Ishikawa (cell line): ENCODE data around the gene WDR6.

Experiments used
- CEBPB ChIP-seq: IDR thresholded peaks from 2 replicates; pipeline ENCODE4 v1.6.1; 2012
- CREB1 ChIP-seq: IDR thresholded peaks from 2 replicates; pipeline ENCODE4 v1.6.1; 2012; ENCODE audit warnings: low read depth
- EGR1 ChIP-seq: IDR thresholded peaks from 2 replicates; pipeline ENCODE4 v1.6.1; 2012
- EP300 ChIP-seq: IDR thresholded peaks from 2 replicates; pipeline ENCODE4 v1.6.1; 2012; ENCODE audit warnings: borderline replicate concordance
- FOXM1 ChIP-seq: IDR thresholded peaks from 2 replicates; pipeline ENCODE4 v1.6.1; 2012; ENCODE audit warnings: low read depth, borderline replicate concordance
- MAX ChIP-seq: IDR thresholded peaks from 2 replicates; pipeline ENCODE4 v1.6.1; 2012
- NFIC ChIP-seq: IDR thresholded peaks from 2 replicates; pipeline ENCODE4 v1.6.1; 2012
- RAD21 ChIP-seq: IDR thresholded peaks from 2 replicates; pipeline ENCODE4 v1.6.1; 2012; ENCODE audit warnings: low read depth
- REST ChIP-seq: IDR thresholded peaks from 2 replicates; pipeline ENCODE4 v1.6.1; 2012; ENCODE audit warnings: low read depth, mild to moderate bottlenecking
- TAF1 ChIP-seq: IDR thresholded peaks from 2 replicates; pipeline ENCODE4 v1.6.1; 2012; ENCODE audit warnings: low read depth, mild to moderate bottlenecking
- TCF12 ChIP-seq: IDR thresholded peaks from 2 replicates; pipeline ENCODE4 v1.6.1; 2012; ENCODE audit warnings: low read depth
- TEAD4 ChIP-seq: IDR thresholded peaks from 2 replicates; pipeline ENCODE4 v1.6.1; 2012
- USF1 ChIP-seq: IDR thresholded peaks from 2 replicates; pipeline ENCODE4 v1.6.1; 2012
- YY1 ChIP-seq: IDR thresholded peaks from 2 replicates; pipeline ENCODE4 v1.6.1; 2012; ENCODE audit warnings: low read depth
- ZBTB7A ChIP-seq: IDR thresholded peaks from 2 replicates; pipeline ENCODE4 v1.6.1; 2012; ENCODE audit warnings: low read depth

The WDR6 gene

GRCh38 chr3:48990636-48991469 is 16.3 kb upstream of the WDR6 start:
- peak; percentile 79 for TF ChIP-seq YY1
- TF ChIP-seq MAX = peak; percentile 51
- TF ChIP-seq TCF12 = 0 out of 2 replicates have a peak, but pooled peaks have one; percentile 16
- peak; percentile 91 for TF ChIP-seq USF1
- 0 out of 2 replicates have a peak, but pooled peaks have one; percentile 58 for TF ChIP-seq TAF1
- TF ChIP-seq EGR1 = no peak

GRCh38 chr3:48991851-48992545 is 15.2 kb upstream of the WDR6 start:
- TF ChIP-seq EP300 (no peak), YY1 (no peak), RAD21 (no peak), NFIC (no peak), TEAD4 (no peak), REST (no peak), TCF12 (no peak), FOXM1 (no peak), CEBPB (no peak), TAF1 (no peak), ZBTB7A (no peak), CREB1 (no peak), MAX (no peak), USF1 (no peak), EGR1 (no peak)

- TF ChIP-seq CEBPB = no peak
- no peak for TF ChIP-seq ZBTB7A
- no peak for TF ChIP-seq YY1
- no peak for TF ChIP-seq TAF1
- TF ChIP-seq REST = no peak
- TF ChIP-seq EP300 = no peak
- TF ChIP-seq CREB1 = no peak
- TF ChIP-seq TEAD4 = no peak
- no peak for TF ChIP-seq EGR1
- no peak for TF ChIP-seq TCF12
- TF ChIP-seq NFIC = no peak
- TF ChIP-seq RAD21 = no peak
- TF ChIP-seq MAX = no peak
- TF ChIP-seq FOXM1 = no peak
- TF ChIP-seq USF1 = no peak
These were observed 13.4 kb upstream of the WDR6 start for GRCh38 chr3:48993834-48994233.

GRCh38 chr3:48996640-48997039 is 10.6 kb upstream of the WDR6 start:
- no peak for TF ChIP-seq YY1
- TF ChIP-seq REST = no peak
